GM12878 (cell line): ENCODE data around the gene ZNF625. TPM values are rescaled to one million over a fixed set of nuclear protein-coding genes. Genes with fewer than 3 reads are reported as not detected.
A peak's percentile ranks its signal among the peaks of the same experiment; 100 is the strongest.

Experiments
- ATAC-seq: fragments of 200-7000 bp; cut with Tn5 transposase; 3 replicates; pipeline ENCODE4 v1.9.1; 2020; ENCODE audit warnings: mild to moderate bottlenecking, moderate library complexity
- BruUV-seq: library from RNA; stranded (reverse); fragments of 400-500 nt; replicated peaks from 2 replicates; lab custom pipeline; 2021; lab: Mats Ljungman, UMichigan
- CTCF ChIA-PET: fragments of 300-600 bp; sonication (Branson Sonifier 250); formaldehyde crosslinking; extraction: SDS; loops from one replicate; lab custom pipeline; 2021; ENCODE audit warnings: inconsistent platforms; lab: Yijun Ruan, JAX
- POLR2A ChIA-PET: fragments of 350-600 bp; formaldehyde crosslinking; extraction: SDS; loops from one replicate; lab custom pipeline; 2021; ENCODE audit warnings: inconsistent platforms; lab: Charles Lee
- RAD21 ChIA-PET: fragments of 300-600 bp; sonication (Branson Sonifier 250); formaldehyde crosslinking; loops from one replicate; lab custom pipeline; 2023; ENCODE audit warnings: antibody characterized with exemption; ENCODE audit not compliant: unreplicated experiment; lab: Charles Lee
- SMC1A ChIA-PET: fragments of 300-600 bp; sonication (Branson Sonifier 250); formaldehyde crosslinking; loops from one replicate; lab custom pipeline; 2023; ENCODE audit not compliant: unreplicated experiment, uncharacterized antibody; lab: Charles Lee
- DNase-seq: peaks from one replicate; pipeline ENCODE4 v3.0.0-alpha.2; 2011; ENCODE audit warnings: low read depth, low spot score
- FAIRE-seq: peaks from 3 replicates; lab custom pipeline; 2011; peaks lifted over from hg19 to GRCh38; lab: Jason Lieb, UNC
- H2AFZ ChIP-seq: 2 replicates; pipeline ENCODE4 v1.6.0; 2011; ENCODE audit warnings: low read depth, low read length, control low read depth; ENCODE audit not compliant: control insufficient read depth
- H3K27ac ChIP-seq: 2 replicates; pipeline ENCODE4 v1.5.1; 2011; ENCODE audit warnings: control low read depth; ENCODE audit not compliant: control insufficient read depth, insufficient read depth
- H3K27me3 ChIP-seq, 2 experiments: replicated peaks in 1 of 2; 2 replicates each; pipeline versions ENCODE4 v1.6.0 to v1.6.1; 2011; ENCODE audit warnings: low read length in 1 of 2; ENCODE audit not compliant: control insufficient read depth in 2 of 2, insufficient read depth in 2 of 2
- H3K36me3 ChIP-seq, 2 experiments: 2 replicates each; pipeline ENCODE4 v1.5.1; 2011; ENCODE audit warnings: low read length in 1 of 2; ENCODE audit not compliant: control insufficient read depth in 2 of 2, insufficient read depth in 2 of 2
- H3K4me1 ChIP-seq: 2 replicates; pipeline ENCODE4 v1.6.1; 2011; ENCODE audit warnings: mild to moderate bottlenecking, low read length, moderate library complexity, mixed read lengths; ENCODE audit not compliant: control insufficient read depth, insufficient read depth
- H3K4me2 ChIP-seq: 2 replicates; pipeline ENCODE4 v1.6.0; 2011; ENCODE audit warnings: control low read depth; ENCODE audit not compliant: control insufficient read depth, insufficient read depth
- H3K4me3 ChIP-seq: fragments of 200-600 bp; sonication (generic); 2 replicates; pipeline ENCODE4 v1.5.1; 2016
- H3K79me2 ChIP-seq: 2 replicates; pipeline ENCODE4 v1.6.0; 2011; ENCODE audit warnings: low read length; ENCODE audit not compliant: control insufficient read depth, insufficient read depth
- H3K9ac ChIP-seq: 2 replicates; pipeline ENCODE4 v1.8.0; 2011; ENCODE audit warnings: low read length, control low read depth, mixed read lengths; ENCODE audit not compliant: control insufficient read depth, insufficient read depth
- H3K9me3 ChIP-seq: replicated peaks from 3 replicates; pipeline ENCODE4 v1.5.1; 2011; ENCODE audit warnings: mild to moderate bottlenecking, low read length; ENCODE audit not compliant: control insufficient read depth, insufficient read depth
- H4K20me1 ChIP-seq: 2 replicates; pipeline ENCODE4 v1.6.0; 2011; ENCODE audit not compliant: control insufficient read depth, insufficient read depth
- CBX5 ChIP-seq: sonication (generic); IDR thresholded peaks from 2 replicates; pipeline ENCODE4 v1.6.1; 2016; ENCODE audit warnings: low read depth, moderate library complexity, mild to moderate bottlenecking, inconsistent platforms
- CREB1 ChIP-seq: IDR thresholded peaks from 2 replicates; pipeline ENCODE4 v1.6.1; 2012; ENCODE audit warnings: low read depth, mild to moderate bottlenecking, inconsistent platforms
- FOXK2 ChIP-seq: fragments of 450-650 bp; IDR thresholded peaks from 2 replicates; pipeline ENCODE4 v1.6.1; 2017; ENCODE audit warnings: mild to moderate bottlenecking, moderate library complexity
- HDGF ChIP-seq: fragments of 450-650 bp; IDR thresholded peaks from 2 replicates; pipeline ENCODE4 v1.6.1; 2016; ENCODE audit warnings: antibody characterized with exemption
- IKZF1 ChIP-seq: fragments of 450-650 bp; conservative IDR thresholded peaks from 2 replicates; pipeline ENCODE4 v1.6.1; 2017; ENCODE audit warnings: antibody characterized with exemption, mild to moderate bottlenecking
- MYB ChIP-seq: fragments of 150-350 bp; IDR thresholded peaks from 2 replicates; pipeline ENCODE4 v1.6.1; 2014; ENCODE audit warnings: mild to moderate bottlenecking, low read depth, low read length, borderline replicate concordance
- NBN ChIP-seq: fragments of 450-650 bp; IDR thresholded peaks from 2 replicates; pipeline ENCODE4 v1.6.1; 2016
- NR2C2 ChIP-seq: IDR thresholded peaks from 2 replicates; pipeline ENCODE4 v1.6.1; 2011; ENCODE audit warnings: borderline replicate concordance, low read depth; ENCODE audit not compliant: control insufficient read depth, insufficient read length
- RAD21 ChIP-seq: IDR thresholded peaks from 2 replicates; pipeline ENCODE4 v1.6.1; 2011; ENCODE audit warnings: mild to moderate bottlenecking, low read depth, low read length, moderate library complexity; ENCODE audit not compliant: insufficient read depth
- SPI1 ChIP-seq: IDR thresholded peaks from 2 replicates; pipeline ENCODE4 v1.6.1; 2011; ENCODE audit warnings: low read depth, mild to moderate bottlenecking, low read length, moderate library complexity, borderline replicate concordance; ENCODE audit not compliant: insufficient read depth
- ZNF207 ChIP-seq: fragments of 450-650 bp; IDR thresholded peaks from 2 replicates; pipeline ENCODE4 v1.6.1; 2014; ENCODE audit warnings: antibody characterized with exemption, mild to moderate bottlenecking, borderline replicate concordance
- ZNF274 ChIP-seq: IDR thresholded peaks from one replicate; pipeline ENCODE4 v1.8.0; 2011; ENCODE audit not compliant: insufficient read length, insufficient read depth
- ZSCAN29 ChIP-seq: fragments of 450-650 bp; IDR thresholded peaks from 2 replicates; pipeline ENCODE4 v1.6.1; 2017; ENCODE audit warnings: mild to moderate bottlenecking, moderate library complexity
- WGBS: methylation state at CpG from one replicate; pipeline ENCODE4 v1.1.6; 2016; ENCODE audit warnings: low lambda C conversion rate; ENCODE audit not compliant: insufficient replicate concordance, insufficient coverage; ENCODE audit errors: missing lambda C conversion rate; 5-methylcytosine and 5-hydroxymethylcytosine counted together
- in situ Hi-C: fragments of 300-500 bp; cut with MboI; formaldehyde crosslinking; loops from 9 replicates; pipeline ENCODE4 v1.14.3; 2018; ENCODE audit warnings: mixed read lengths
- intact Hi-C: fragments of 100-400 bp; cut with micrococcal nuclease; formaldehyde crosslinking; loops from one replicate; pipeline ENCODE4 v1.14.2; 2022; ENCODE audit not compliant: unreplicated experiment
- polyA plus RNA-seq, 11 experiments: library from polyadenylated mRNA; depleted of rRNA in 4 of 11; unstranded in 6 of 11; stranded (reverse) in 5 of 11; fragments of >200 nt; fragmentation: Nextera tagmentation in 4 of 11; fragmentation: Illumina TruSeq in 1 of 11; extraction: Ambion mirVana in 4 of 11; extraction: Trizol in 1 of 11; gene quantifications; 1 replicate in 1 of 11; 2 replicates in 10 of 11; pipeline versions ENCODE4 v1.2.1 to v1.2.3, GENCODE V29; 2011 to 2016; ENCODE audit warnings: inconsistent platforms in 2 of 11, missing spikeins in 2 of 11, low read depth in 1 of 11
- total RNA-seq, 4 experiments: library from RNA; depleted of rRNA in 3 of 4; stranded (reverse); fragments of >200 nt in 3 of 4; fragmentation: Illumina TruSeq in 1 of 4; extraction: Trizol in 1 of 4; gene quantifications; 2 replicates each; pipeline versions ENCODE4 v1.2.1 to v1.2.3, GENCODE V29; 2013 to 2021
- TF ChIP-seq, protein P1 (sequence below): fragments of 450-650 bp; IDR thresholded peaks from 2 replicates; pipeline ENCODE4 v1.6.1; 2017; ENCODE audit warnings: low read depth, mild to moderate bottlenecking, moderate library complexity
- TF ChIP-seq, protein P2 (sequence below), 3 experiments: IDR thresholded peaks in 2 of 3; conservative IDR thresholded peaks in 1 of 3; 2 replicates each; pipeline ENCODE4 v1.5.1; 2011; ENCODE audit warnings: low read depth in 3 of 3, low read length in 3 of 3, mild to moderate bottlenecking in 3 of 3, control low read depth in 2 of 3, moderate library complexity in 2 of 3, inconsistent platforms in 1 of 3, mixed read lengths in 1 of 3; ENCODE audit not compliant: control insufficient read depth in 2 of 3, insufficient read depth in 1 of 3; ENCODE audit errors: extremely low read depth in 1 of 3
- TF ChIP-seq, protein P3 (sequence below): fragments of 450-650 bp; IDR thresholded peaks from 2 replicates; pipeline ENCODE4 v1.6.1; 2017; ENCODE audit warnings: antibody characterized with exemption, mild to moderate bottlenecking, moderate library complexity
- TF ChIP-seq, protein P4 (sequence below): IDR thresholded peaks from 2 replicates; pipeline ENCODE4 v1.6.1; 2011; ENCODE audit warnings: low read depth, mild to moderate bottlenecking, low read length, moderate library complexity, borderline replicate concordance; ENCODE audit errors: extremely low read depth

The ZNF625 gene
- total and polyA plus RNA-seq, 10 of the 15 experiments (the other 5 are each of a cell fraction or from before 2014, with no cell fraction given), result 0.52 to 5.0 (median 1.3) TPM

DNA sequence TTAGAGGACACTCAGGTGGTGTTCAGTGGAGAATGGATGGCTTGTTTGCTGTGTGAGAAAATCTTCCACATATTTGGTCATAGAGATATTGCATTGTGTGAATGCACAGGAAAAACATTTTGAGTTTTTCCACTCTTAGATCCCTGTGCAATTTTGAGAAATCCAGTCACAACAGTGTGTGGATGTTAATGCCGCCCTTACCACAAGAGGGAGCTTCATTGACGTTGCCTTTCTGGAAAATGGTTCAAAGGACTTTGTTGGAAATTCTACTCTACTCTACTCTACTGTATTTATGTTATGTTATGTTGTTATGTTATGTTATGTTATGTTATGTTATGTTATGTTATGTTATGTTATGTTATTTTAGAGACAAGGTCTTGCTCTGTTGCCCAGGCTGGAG, 29.8 kb downstream of the ZNF625 start:
- no peaks in the 10 kb centered on the region for H3K27me3 ChIP-seq
- SMC1A ChIA-PET, result interaction anchor here (0.8 kb wide), 1 partner anchor 13 kb away, joined by 4 read pairs; the partner anchor contains the start of gene ZNF20
- H3K9ac ChIP-seq, result no peak overlapping the region
- H3K79me2 ChIP-seq, result no peaks in the 10 kb centered on the region
- intact Hi-C loops, result no loop called here
- no peak overlapping the region for H2AFZ ChIP-seq
- POLR2A ChIA-PET, result no interaction called here
- DNase-seq (no peak), FAIRE-seq (no peak), ATAC-seq (no peak)
- H3K36me3 ChIP-seq, result no peaks in the 10 kb centered on the region
- peaks cover 2% of the 10 kb centered on the region; the same call in 2 of the 3 replicates for H3K9me3 ChIP-seq
- no peak overlapping the region for H3K4me3 ChIP-seq
- no peak overlapping the region for H3K27ac ChIP-seq
- no peak overlapping the region for H3K4me2 ChIP-seq
- RAD21 ChIA-PET, result interaction anchor here (1.0 kb wide), 1 partner anchor 67 kb away, joined by 3 read pairs; no protein-coding TSS in a partner anchor
- WGBS, result 33% methylated on average over 2 of the region's 2 CpGs
- in situ Hi-C loops, result no loop called here
- CTCF ChIA-PET, result interaction anchor here (0.8 to 2.0 kb wide), 10 partner anchors 10 to 204 kb away, joined by 3 to 9 read pairs (median 4); partner anchors contain the start of genes ZNF20 and ZNF625
- no peaks in the 10 kb centered on the region for H3K4me1 ChIP-seq
- BruUV-seq, result no TSS peak
- H4K20me1 ChIP-seq, result no peaks in the 10 kb centered on the region
- no peak for TF ChIP-seq NBN
- TF ChIP-seq MYB, result no peak
- TF ChIP-seq ZNF274, result no peak
- TF ChIP-seq, protein P1, sequence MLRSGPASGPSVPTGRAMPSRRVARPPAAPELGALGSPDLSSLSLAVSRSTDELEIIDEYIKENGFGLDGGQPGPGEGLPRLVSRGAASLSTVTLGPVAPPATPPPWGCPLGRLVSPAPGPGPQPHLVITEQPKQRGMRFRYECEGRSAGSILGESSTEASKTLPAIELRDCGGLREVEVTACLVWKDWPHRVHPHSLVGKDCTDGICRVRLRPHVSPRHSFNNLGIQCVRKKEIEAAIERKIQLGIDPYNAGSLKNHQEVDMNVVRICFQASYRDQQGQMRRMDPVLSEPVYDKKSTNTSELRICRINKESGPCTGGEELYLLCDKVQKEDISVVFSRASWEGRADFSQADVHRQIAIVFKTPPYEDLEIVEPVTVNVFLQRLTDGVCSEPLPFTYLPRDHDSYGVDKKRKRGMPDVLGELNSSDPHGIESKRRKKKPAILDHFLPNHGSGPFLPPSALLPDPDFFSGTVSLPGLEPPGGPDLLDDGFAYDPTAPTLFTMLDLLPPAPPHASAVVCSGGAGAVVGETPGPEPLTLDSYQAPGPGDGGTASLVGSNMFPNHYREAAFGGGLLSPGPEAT, result no peak
- 0 out of 2 replicates have a peak, but pooled peaks have one; percentile 24 for TF ChIP-seq RAD21
- TF ChIP-seq CBX5, result no peak
- no peak for TF ChIP-seq ZSCAN29
- TF ChIP-seq, protein P2, sequence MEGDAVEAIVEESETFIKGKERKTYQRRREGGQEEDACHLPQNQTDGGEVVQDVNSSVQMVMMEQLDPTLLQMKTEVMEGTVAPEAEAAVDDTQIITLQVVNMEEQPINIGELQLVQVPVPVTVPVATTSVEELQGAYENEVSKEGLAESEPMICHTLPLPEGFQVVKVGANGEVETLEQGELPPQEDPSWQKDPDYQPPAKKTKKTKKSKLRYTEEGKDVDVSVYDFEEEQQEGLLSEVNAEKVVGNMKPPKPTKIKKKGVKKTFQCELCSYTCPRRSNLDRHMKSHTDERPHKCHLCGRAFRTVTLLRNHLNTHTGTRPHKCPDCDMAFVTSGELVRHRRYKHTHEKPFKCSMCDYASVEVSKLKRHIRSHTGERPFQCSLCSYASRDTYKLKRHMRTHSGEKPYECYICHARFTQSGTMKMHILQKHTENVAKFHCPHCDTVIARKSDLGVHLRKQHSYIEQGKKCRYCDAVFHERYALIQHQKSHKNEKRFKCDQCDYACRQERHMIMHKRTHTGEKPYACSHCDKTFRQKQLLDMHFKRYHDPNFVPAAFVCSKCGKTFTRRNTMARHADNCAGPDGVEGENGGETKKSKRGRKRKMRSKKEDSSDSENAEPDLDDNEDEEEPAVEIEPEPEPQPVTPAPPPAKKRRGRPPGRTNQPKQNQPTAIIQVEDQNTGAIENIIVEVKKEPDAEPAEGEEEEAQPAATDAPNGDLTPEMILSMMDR (IDR thresholded peaks at IDR 0.05 in 2 of 3, conservative IDR thresholded peaks at IDR 0.05 in 1 of 3; ENCODE audit: control insufficient read depth in 2 of 3, extremely low read depth in 1 of 3, insufficient read depth in 1 of 3, low read depth in 3 of 3, low read length in 3 of 3), result peak; percentile 30 to 41 (median 31); a peak in 3 of 6 replicates
- TF ChIP-seq, protein P3, sequence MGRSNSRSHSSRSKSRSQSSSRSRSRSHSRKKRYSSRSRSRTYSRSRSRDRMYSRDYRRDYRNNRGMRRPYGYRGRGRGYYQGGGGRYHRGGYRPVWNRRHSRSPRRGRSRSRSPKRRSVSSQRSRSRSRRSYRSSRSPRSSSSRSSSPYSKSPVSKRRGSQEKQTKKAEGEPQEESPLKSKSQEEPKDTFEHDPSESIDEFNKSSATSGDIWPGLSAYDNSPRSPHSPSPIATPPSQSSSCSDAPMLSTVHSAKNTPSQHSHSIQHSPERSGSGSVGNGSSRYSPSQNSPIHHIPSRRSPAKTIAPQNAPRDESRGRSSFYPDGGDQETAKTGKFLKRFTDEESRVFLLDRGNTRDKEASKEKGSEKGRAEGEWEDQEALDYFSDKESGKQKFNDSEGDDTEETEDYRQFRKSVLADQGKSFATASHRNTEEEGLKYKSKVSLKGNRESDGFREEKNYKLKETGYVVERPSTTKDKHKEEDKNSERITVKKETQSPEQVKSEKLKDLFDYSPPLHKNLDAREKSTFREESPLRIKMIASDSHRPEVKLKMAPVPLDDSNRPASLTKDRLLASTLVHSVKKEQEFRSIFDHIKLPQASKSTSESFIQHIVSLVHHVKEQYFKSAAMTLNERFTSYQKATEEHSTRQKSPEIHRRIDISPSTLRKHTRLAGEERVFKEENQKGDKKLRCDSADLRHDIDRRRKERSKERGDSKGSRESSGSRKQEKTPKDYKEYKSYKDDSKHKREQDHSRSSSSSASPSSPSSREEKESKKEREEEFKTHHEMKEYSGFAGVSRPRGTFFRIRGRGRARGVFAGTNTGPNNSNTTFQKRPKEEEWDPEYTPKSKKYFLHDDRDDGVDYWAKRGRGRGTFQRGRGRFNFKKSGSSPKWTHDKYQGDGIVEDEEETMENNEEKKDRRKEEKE, result no peak
- TF ChIP-seq, protein P4, sequence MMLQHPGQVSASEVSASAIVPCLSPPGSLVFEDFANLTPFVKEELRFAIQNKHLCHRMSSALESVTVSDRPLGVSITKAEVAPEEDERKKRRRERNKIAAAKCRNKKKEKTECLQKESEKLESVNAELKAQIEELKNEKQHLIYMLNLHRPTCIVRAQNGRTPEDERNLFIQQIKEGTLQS, result no peak
- no peak for TF ChIP-seq IKZF1
- no peak for TF ChIP-seq NR2C2
- no peak for TF ChIP-seq CREB1
- no peak for TF ChIP-seq HDGF
- TF ChIP-seq SPI1, result no peak
- TF ChIP-seq FOXK2, result no peak
- no peak for TF ChIP-seq ZNF207
